OCI-LY7 (cell line): ENCODE results near the gene ZNF732. TPM values are rescaled to one million over a fixed set of nuclear protein-coding genes. Genes with fewer than 3 reads are reported as not detected.
"Not testable (repeated sequence)": the region's sequence is repeated elsewhere in the genome, so short reads cannot be mapped to it uniquely, and the experiment has no call there.

ENCODE experiments used
- BruUV-seq: library from RNA; stranded (reverse); fragments of 400-500 nt; replicated peaks from 2 replicates; lab custom pipeline; 2021; lab: Mats Ljungman, UMichigan
- CTCF ChIA-PET: fragments of 300-600 bp; sonication (Branson Sonifier 250); formaldehyde crosslinking; loops from one replicate; lab custom pipeline; 2022; ENCODE audit warnings: antibody characterized with exemption; ENCODE audit not compliant: unreplicated experiment; lab: Charles Lee
- POLR2A ChIA-PET: fragments of 300-600 bp; sonication (Branson Sonifier 250); formaldehyde crosslinking; loops from one replicate; lab custom pipeline; 2022; ENCODE audit warnings: antibody characterized with exemption; lab: Charles Lee
- DNase-seq: peaks from one replicate; pipeline ENCODE4 v3.0.0-alpha.2; 2015; ENCODE audit warnings: low spot score
- H2AFZ ChIP-seq: fragments of 200-600 bp; sonication (generic), shearing (Covaris generic); 2 replicates; pipeline ENCODE4 v1.6.1; 2014; ENCODE audit warnings: mild to moderate bottlenecking, antibody characterized with exemption, low read length, moderate library complexity
- H3K27ac ChIP-seq: fragments of 200-600 bp; sonication (generic); 2 replicates; pipeline ENCODE4 v1.5.1; 2014; ENCODE audit warnings: mixed run types, low read depth, mild to moderate bottlenecking, moderate library complexity, low read length, inconsistent platforms; ENCODE audit not compliant: poor library complexity, severe bottlenecking
- H3K36me3 ChIP-seq: fragments of 200-600 bp; sonication (generic); 2 replicates; pipeline ENCODE4 v1.6.1; 2014; ENCODE audit warnings: mild to moderate bottlenecking, antibody characterized with exemption, low read length, moderate library complexity, mixed read lengths; ENCODE audit not compliant: insufficient read depth
- H3K4me1 ChIP-seq: fragments of 200-600 bp; sonication (generic); 2 replicates; pipeline ENCODE4 v1.5.1; 2014; ENCODE audit warnings: mild to moderate bottlenecking, low read length; ENCODE audit not compliant: insufficient read depth, poor library complexity, severe bottlenecking
- H3K4me2 ChIP-seq: fragments of 200-600 bp; sonication (generic); 2 replicates; pipeline ENCODE4 v1.6.1; 2014; ENCODE audit warnings: mild to moderate bottlenecking, low read length
- H3K4me3 ChIP-seq: fragments of 200-600 bp; sonication (generic); 2 replicates; pipeline ENCODE4 v1.5.1; 2014; ENCODE audit warnings: mild to moderate bottlenecking, low read depth, low read length; ENCODE audit not compliant: poor library complexity, severe bottlenecking
- H3K79me2 ChIP-seq: fragments of 200-600 bp; sonication (generic); 2 replicates; pipeline ENCODE4 v1.6.1; 2016; ENCODE audit warnings: low read depth, mild to moderate bottlenecking, low read length, moderate library complexity, mixed read lengths; ENCODE audit not compliant: insufficient read depth
- H3K9me2 ChIP-seq: fragments of 200-600 bp; sonication (generic); 2 replicates; pipeline ENCODE4 v1.6.1; 2016; ENCODE audit warnings: mild to moderate bottlenecking, low read length, mixed read lengths; ENCODE audit not compliant: insufficient read depth
- H3K9me3 ChIP-seq: fragments of 200-600 bp; sonication (generic); 2 replicates; pipeline ENCODE4 v1.6.1; 2014; ENCODE audit warnings: mild to moderate bottlenecking, mixed run types, low read length, mixed read lengths
- H4K20me1 ChIP-seq: fragments of 200-600 bp; sonication (generic); 2 replicates; pipeline ENCODE4 v1.6.1; 2014; ENCODE audit warnings: mild to moderate bottlenecking, antibody characterized with exemption, low read length, moderate library complexity, mixed read lengths; ENCODE audit not compliant: insufficient read depth
- CTCF ChIP-seq: fragments of 200-600 bp; sonication (generic); conservative IDR thresholded peaks from 2 replicates; pipeline ENCODE4 v1.5.1; 2014; ENCODE audit warnings: mild to moderate bottlenecking, antibody characterized with exemption, low read length, moderate library complexity, mixed read lengths
- EZH2phosphoT487 ChIP-seq: fragments of 200-600 bp; sonication (generic); IDR thresholded peaks from 2 replicates; pipeline ENCODE4 v1.6.1; 2018; ENCODE audit warnings: low read depth, borderline replicate concordance, mild to moderate bottlenecking, mixed run types, antibody characterized with exemption, low read length, moderate library complexity, mixed read lengths
- intact Hi-C: fragments of 100-400 bp; cut with micrococcal nuclease; formaldehyde crosslinking; loops from one replicate; pipeline ENCODE4 v1.10.0; 2022; ENCODE audit not compliant: unreplicated experiment
- total RNA-seq, 2 experiments: library from RNA; depleted of rRNA in 1 of 2; stranded (reverse); fragments of >200 nt in 1 of 2; shearing (Covaris generic) in 1 of 2; gene quantifications; 2 replicates each; pipeline ENCODE4 v1.2.3, GENCODE V29; 2014 to 2022

The ZNF732 gene
- total RNA-seq, 2 experiments from 2014 or later = not detected

- TF ChIP-seq EZH2phosphoT487 = no peak
- peak; percentile 86 for TF ChIP-seq CTCF
- no peaks in the 10 kb centered on the region for H3K9me2 ChIP-seq
- H3K36me3 ChIP-seq = no peaks in the 10 kb centered on the region
- H3K4me3 ChIP-seq = no peak overlapping the region
- peak; percentile 78 for DNase-seq
- peaks cover 27% of the 10 kb centered on the region for H3K9me3 ChIP-seq
- H3K79me2 ChIP-seq = no peaks in the 10 kb centered on the region
- H3K4me2 ChIP-seq = no peak overlapping the region
- H3K4me1 ChIP-seq = no peaks in the 10 kb centered on the region
- intact Hi-C loops = loop anchor here (1.0 to 5.0 kb wide), 3 partner anchors 86 to 498 kb away; partner anchors contain the start of genes ATP5ME and MYL5
- H4K20me1 ChIP-seq = no peaks in the 10 kb centered on the region
- POLR2A ChIA-PET = interaction anchor here (0.6 kb wide), 1 partner anchor 83 kb away, joined by 3 read pairs; no protein-coding TSS in a partner anchor
- no peak overlapping the region for H2AFZ ChIP-seq
- CTCF ChIA-PET = no interaction called here
- no peak overlapping the region for H3K27ac ChIP-seq
- BruUV-seq = no TSS peak
Observed at GRCh38 chr4:244471-244870, 60.8 kb downstream of the ZNF732 start.

- no peaks in the 10 kb centered on the region for H4K20me1 ChIP-seq
- intact Hi-C loops = loop anchor here (5.0 kb wide), 1 partner anchor 499 kb away; no protein-coding TSS in a partner anchor
- no TSS peak for BruUV-seq
- ChIA-PET CTCF (no interaction called here), POLR2A (interaction anchor here (0.6 kb wide), 1 partner anchor 181 kb away, joined by 4 read pairs; no protein-coding TSS in a partner anchor)
- no peaks in the 10 kb centered on the region for H3K79me2 ChIP-seq
- peaks cover 24% of the 10 kb centered on the region for H3K9me3 ChIP-seq
- no peak for DNase-seq
- H3K36me3 ChIP-seq = no peaks in the 10 kb centered on the region
- TF ChIP-seq CTCF = no peak
- no peak overlapping the region for H2AFZ ChIP-seq
- no peak overlapping the region for H3K4me3 ChIP-seq
- H3K27ac ChIP-seq = no peak overlapping the region
- H3K4me1 ChIP-seq = no peaks in the 10 kb centered on the region
- H3K9me2 ChIP-seq = no peaks in the 10 kb centered on the region
- no peak overlapping the region for H3K4me2 ChIP-seq
Observed at GRCh38 chr4:243426-243825, 61.8 kb downstream of the ZNF732 start.

GRCh38 chr4:242121-242848 is 63.0 kb downstream of the ZNF732 start:
- Histone ChIP-seq H3K4me2 (peak overlapping the region; percentile 38), H3K36me3 (no peaks in the 10 kb centered on the region), H3K4me1 (no peaks in the 10 kb centered on the region), H4K20me1 (no peaks in the 10 kb centered on the region), H3K9me2 (no peaks in the 10 kb centered on the region), H3K4me3 (peak overlapping the region; percentile 34), H3K9me3 (peaks cover 23% of the 10 kb centered on the region), H3K27ac (no peak overlapping the region), H2AFZ (peak overlapping the region; percentile 44; the same call in 1 of the 2 replicates), H3K79me2 (no peaks in the 10 kb centered on the region)
- BruUV-seq = no TSS peak
- POLR2A ChIA-PET = no interaction called here
- CTCF ChIA-PET = no interaction called here
- intact Hi-C loops = loop anchor here (5.0 kb wide), 1 partner anchor 500 kb away; no protein-coding TSS in a partner anchor
- peak; percentile 84 for DNase-seq
- TF ChIP-seq EZH2phosphoT487 (no peak), CTCF (peak; percentile 93)

- H3K4me3 ChIP-seq, BruUV-seq, H3K9me2 ChIP-seq, H3K36me3 ChIP-seq, CTCF ChIA-PET, H3K79me2 ChIP-seq, H3K27ac ChIP-seq, H3K4me2 ChIP-seq, DNase-seq, H4K20me1 ChIP-seq, H3K4me1 ChIP-seq, H2AFZ ChIP-seq, POLR2A ChIA-PET: not testable (repeated sequence)
- peaks cover 20% of the 10 kb centered on the region for H3K9me3 ChIP-seq
- intact Hi-C loops = loop anchor here (5.0 kb wide), 1 partner anchor 501 kb away; no protein-coding TSS in a partner anchor
Observed at GRCh38 chr4:241411-241810, 63.9 kb downstream of the ZNF732 start.
